Medulla oblongata (tissue), 1 donor: Measurements from ENCODE around the gene CDKL5.

ENCODE experiments used
- DNase-seq: peaks from one replicate; pipeline ENCODE4 v3.0.0-alpha.2; 2015; ENCODE audit errors: extremely low spot score

CDKL5 gene

DNA sequence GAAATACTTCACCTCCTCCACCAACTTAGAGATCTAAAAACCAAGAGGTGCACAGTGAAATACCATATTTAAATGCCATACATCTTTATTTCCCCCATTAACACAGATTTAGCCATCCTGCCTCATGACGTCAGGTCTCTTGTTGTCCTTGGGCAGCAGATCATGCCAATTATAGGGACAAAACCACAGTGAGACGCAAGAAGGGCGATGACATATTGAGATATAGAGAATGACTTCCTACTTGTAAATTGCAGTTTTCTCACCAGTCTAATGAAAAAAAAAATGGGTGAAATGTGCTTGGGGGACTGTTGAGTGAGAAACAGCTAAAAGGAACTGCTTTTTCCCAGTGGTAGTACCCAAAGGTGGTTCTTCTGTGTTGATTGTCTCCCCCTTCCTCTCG lies 222.2 kb downstream of the CDKL5 start:
- DNase-seq = no peak

- no peak for DNase-seq
These were observed 224.1 kb downstream of the CDKL5 start for GRCh38 chrX:18649498-18649951.

- DNase-seq = no peak
These were observed 225.3 kb downstream of the CDKL5 start for GRCh38 chrX:18650662-18651061.

DNA sequence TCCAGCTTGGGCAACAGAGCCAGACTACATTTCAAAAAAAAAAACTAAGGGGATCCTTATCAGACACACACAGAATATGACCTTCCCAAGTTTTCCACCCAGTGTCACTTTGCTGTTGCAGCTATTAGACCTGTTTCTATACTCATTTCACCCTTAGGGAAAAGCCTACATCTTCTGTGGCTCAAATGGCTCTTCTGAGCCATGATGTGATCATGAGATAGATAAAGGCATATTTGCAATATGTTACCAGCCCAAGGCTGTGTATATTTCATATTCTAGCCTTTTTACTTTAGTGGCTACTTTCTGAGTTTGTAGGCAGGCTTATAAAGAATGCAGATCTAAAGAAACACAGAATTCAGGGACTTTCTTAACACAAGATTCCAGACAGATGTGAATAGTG lies 227.2 kb downstream of the CDKL5 start:
- no peak for DNase-seq

- no peak for DNase-seq
These were observed 229.7 kb downstream of the CDKL5 start for GRCh38 chrX:18654875-18655836.

GRCh38 chrX:18661273-18661672 lies 235.9 kb downstream of the CDKL5 start:
- DNase-seq = no peak

- no peak for DNase-seq
These were observed 239.5 kb downstream of the CDKL5 start for GRCh38 chrX:18664947-18665346.

- DNase-seq = no peak
These were observed 241.2 kb downstream of the CDKL5 start for GRCh38 chrX:18666614-18667013.

- no peak for DNase-seq
These were observed 242.8 kb downstream of the CDKL5 start for GRCh38 chrX:18668071-18668835.

DNA sequence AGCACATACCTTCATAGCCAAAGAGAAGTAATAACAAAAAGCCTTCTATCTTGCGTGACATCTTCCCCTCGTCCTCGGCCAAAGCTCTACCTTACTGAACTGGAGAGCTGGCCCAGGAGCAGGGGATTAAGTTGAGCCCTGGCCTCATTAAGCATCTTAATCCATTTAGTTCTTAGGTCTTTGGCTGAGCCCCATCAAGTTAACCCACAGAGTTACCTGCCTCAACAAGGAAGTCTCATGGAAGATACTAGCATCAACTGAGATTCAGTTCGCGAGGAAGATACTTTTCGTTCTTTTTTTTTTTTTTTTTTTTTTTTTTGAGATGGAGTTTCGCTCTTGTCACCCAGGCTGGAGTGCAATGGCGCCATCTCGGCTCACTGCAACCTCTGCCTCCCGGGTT lies 246.6 kb downstream of the CDKL5 start, which contains the start of gene RS1:
Gene RS1, minus strand, starts transcription at position 101 of the 400 bp plus-strand sequence. Its CDS starts 40 bp downstream, at position 61.
- no peak for DNase-seq

DNA sequence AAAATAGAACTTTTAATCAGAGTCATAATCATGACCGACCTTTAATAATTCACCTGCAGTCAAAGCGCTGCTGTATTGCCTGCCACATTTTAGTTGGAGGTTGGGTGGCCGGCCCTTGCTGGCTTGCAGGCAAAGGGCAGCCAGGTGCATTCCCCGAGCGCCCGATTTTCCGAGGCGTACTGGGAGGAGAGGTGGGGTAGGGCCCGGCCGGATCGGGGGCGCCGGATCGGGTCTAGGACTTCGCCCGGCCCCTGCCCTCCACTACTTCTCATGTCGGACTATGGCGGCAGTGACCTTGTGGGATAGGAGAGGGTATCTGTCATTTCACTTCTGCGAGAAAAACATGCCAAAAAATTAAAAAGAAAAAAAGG lies 249.0 kb downstream of the CDKL5 start:
- DNase-seq = no peak

- peak; percentile 87 for DNase-seq
These were observed 249.7 kb downstream of the CDKL5 start for GRCh38 chrX:18674788-18675735.

DNA sequence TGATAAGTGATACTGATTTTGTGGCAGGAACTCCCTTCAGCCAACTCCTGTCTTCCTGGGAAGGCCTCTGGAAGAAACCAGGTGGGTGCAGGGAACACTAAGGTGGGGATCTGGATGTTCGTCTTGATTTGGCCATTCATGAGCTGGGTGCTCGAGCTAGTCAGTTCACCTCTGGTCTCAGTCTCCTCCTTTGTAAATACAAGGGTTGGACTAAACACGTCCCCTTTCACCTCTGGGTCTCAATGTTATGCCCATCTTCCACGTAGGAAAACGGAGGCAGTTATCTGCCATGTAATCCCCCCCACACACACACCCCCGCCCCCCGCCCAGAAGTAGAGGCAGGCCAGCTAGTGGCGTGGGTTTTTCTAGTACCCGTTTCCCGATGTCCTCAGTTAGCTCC lies 250.6 kb downstream of the CDKL5 start:
- no peak for DNase-seq

DNA sequence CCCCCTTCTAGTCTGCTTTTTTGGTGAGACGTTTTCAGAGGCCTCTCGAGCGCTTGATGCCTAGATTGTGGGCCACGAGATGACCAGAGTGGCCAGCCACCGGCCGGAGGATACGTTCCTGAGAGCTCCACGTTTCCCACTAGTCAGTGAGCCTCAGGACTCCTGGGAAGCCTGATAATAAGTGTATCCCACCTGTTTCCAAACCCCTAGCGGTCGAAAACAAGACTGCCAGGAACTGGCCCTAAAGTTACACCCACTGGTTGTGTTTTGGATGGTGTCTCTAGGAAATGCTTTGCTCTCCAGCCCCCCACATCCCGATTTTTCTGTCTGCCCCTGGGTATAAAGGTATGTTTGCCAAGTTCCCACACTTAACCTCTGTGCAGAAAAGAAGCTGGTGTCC lies 251.1 kb downstream of the CDKL5 start:
- no peak for DNase-seq

DNA sequence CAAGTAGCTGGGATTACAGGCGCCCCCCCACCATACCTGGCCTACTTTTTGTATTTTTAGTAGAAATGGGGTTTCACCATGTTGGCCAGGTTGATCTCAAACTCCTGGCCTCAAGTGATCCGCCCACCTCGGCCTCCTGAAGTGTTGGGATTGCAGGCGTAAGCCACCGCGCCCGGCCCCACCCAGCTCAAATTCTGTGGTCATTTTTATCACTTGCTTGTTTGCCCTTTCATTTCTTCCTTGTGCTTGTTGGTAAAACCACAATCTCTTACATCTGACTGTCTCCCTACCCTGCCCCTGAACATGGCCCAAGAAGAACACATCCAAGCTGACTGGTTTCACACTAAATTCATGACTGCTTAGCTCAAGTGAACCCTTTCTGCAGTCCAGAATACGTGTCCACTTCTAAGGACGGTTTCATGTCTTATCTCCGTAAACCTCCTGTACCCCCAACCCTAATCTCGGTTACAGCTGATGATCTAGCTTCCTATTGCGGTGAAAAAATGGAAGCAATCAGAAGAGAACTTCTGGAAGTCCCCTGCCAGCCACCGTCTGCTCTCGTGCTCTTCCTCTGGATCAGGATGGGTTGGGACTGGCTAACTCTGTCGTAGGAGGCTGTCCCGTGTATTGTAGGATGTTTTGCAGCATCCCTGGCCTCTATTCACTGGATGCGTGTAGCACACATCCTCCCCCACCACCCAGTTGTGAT lies 251.9 kb downstream of the CDKL5 start:
- DNase-seq = no peak

DNA sequence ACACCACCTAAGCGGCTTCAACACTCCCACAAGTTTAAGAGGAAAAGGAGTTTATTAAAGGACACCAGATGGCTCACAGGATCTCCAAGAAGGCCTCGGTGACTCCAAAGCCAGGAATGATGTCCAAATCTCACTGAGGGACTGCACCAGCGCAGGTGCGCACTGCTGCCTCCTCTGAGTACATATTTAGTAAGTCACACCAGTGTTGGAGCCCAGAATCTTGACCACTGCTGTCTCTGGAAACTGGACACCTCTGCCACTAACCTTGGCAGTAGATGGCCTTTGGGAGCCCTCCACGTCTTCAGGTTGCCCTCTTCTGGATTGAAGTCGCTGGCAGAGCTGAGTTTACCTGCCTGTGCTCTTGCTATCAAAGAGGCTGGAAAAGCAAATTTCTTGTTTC lies 256.6 kb downstream of the CDKL5 start:
- no peak for DNase-seq

GRCh38 chrX:18682979-18683387 lies 257.6 kb downstream of the CDKL5 start:
- no peak for DNase-seq

- DNase-seq = no peak
These were observed 262.6 kb downstream of the CDKL5 start for GRCh38 chrX:18687856-18688495.

GRCh38 chrX:18691431-18691830 lies 266.0 kb downstream of the CDKL5 start:
- DNase-seq = no peak

DNA sequence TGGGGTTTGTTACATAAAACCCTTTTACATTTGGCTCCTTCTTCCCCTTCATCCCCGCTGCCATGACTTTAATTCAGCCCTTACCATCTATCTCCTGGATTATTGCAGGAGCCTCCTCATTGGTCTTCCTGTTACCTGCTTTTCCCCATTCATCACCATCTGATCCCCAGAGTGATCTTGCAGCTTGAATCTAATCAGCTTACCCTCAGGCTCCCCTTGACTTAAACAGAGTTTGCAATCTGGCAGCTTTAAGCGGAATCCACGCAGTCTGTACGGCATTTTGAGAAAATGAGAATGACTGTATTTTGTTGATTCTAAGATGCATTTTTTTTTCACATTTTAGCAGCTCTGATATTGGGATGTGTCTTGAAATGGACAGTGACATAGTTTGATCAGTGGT lies 267.1 kb downstream of the CDKL5 start:
- no peak for DNase-seq
